HPDE6-E6E7 (cell line): ENCODE data around the gene G6PC1.
"Not testable (repeated sequence)": the region's sequence is repeated elsewhere in the genome, so short reads cannot be mapped to it uniquely, and the experiment has no call there.

ENCODE experiments used
- DNase-seq: peaks from one replicate; pipeline ENCODE4 v3.0.0; 2011; ENCODE audit warnings: missing footprints; ENCODE audit errors: extremely low spot score

Gene G6PC1

DNA sequence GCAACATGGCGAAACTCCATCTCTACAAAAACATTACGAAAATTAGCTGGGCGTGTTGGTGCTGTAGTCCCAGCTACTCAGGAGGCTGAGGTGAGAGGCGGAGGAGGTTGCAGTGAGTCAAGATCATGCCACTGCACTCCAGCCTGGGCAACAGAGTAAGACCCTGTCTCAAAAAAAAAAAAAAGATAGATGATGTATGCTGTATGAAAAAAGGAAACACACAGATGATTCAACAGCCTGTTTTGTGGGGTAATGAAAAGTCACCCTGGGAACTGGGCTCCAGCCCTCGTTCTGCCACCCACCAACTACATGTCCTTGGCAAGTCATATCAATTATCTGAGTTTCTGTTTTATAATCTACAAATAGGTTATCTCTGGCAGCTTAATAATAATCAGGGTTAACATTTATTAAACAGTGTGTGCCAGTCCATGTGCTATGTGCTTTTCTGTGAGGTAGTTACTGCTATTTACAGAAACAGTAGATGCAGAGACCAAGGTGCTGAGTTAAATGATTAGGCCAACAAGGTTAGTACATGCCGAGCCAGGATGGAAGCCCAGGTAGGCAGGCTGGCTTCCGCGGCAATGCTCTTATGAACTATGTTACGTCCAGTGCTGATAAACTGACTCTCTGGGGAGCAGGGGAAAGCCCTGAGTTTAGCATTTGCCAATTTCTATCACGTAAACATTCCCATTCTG, 1.1 kb downstream of the G6PC1 start:
- no peak for DNase-seq

DNA sequence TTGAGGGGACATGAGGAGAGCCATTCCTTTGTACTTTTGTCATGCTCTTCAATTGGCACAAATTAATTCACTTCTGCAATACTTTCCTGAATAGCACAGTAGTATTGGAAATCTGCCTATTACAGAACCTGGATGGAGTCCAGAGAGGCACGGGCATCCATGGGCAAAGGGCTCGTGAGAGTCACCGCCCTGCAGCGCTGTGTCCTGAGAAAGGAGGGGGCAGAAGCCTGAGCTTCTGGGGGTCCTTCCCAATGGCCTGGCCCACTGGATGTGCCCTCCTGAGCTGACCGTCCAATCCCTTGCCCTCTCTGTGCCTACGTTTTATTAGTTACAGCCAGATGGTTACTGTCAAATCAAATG, 3.5 kb downstream of the G6PC1 start:
- no peak for DNase-seq

DNA sequence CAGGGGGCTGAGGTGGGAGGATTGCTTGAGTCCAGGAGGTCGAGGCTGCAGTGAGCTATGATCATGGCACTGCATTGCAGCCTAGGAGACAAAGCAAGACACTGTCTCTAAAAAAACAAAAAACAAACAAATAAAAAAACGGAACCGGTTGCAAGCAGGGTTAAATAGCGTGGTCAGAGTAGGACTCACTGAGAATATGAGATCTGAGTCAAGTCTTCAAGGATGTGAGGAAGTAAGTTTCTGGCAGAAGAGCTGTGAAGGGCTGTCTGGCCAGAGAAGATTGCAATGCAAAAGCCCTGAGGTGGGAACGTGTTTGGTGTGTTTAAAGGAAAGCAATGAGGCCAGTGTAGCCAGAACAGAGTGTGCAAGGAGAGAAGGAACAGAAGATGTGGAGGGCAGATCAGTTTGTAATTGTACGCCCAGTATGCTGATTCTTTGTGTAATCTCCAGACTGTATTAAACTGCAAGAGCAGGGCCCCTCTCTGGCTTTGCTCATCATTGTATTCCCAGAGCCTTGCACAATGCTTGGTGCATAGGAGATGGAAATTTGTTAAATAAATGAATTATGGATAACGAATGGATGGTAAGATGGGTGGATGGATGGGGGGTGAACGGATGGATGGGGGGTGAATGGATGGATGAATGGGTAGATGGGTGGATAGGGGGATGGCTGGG, 6.3 kb downstream of the G6PC1 start:
- no peak for DNase-seq

DNA sequence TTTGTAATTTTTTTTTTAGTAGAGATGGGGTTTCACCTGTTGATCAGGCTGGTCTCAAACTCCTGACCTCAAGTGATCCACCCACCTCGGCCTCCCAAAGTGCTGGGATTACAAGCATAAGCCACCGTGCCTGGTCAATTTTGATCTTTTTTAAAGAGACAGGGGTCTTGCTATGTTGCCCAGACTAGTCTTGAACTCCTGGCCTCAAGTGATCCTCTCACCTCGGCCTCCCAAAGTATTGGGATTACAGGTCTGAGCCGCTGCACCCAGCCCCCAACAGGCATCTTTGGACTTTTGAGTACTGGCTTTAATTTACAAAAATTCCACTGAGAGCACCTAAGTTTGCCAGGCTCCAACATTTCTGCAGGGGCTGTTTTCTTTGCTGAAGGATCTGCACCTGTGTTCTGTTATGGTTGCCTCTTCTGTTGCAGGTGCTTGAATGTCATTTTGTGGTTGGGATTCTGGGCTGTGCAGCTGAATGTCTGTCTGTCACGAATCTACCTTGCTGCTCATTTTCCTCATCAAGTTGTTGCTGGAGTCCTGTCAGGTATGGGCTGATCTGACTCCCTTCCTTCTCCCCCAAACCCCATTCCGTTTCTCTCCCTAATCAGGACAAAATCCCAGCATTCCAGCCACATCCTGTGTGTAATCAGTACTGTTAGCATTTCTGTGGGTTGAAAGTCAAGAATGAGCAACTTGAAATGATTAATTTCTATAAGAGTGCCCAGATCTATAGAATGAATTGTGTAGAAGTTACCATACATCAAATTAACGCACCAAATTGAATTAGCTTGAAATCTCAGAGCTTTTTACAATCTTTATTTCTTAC, 8.5 kb downstream of the G6PC1 start:
- DNase-seq = no peak

DNA sequence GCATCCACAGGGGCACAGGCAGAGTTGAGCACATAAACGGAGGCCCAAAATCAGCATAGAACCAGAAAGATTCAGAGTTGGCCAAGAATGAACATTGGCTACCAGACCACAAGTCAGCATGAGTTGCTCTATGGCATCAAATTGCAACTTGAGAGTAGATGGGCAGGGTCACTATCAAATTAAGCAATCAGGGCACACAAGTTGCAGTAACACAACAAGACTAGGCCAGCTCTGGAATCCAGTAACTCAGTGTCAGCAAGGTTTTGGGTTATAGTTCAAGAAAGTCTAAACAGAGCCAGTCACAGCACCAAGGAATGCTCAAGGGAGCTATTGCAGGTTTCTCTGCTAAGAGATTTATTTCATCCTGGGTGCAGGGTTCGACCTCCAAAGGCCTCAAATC, 12.9 kb downstream of the G6PC1 start:
- no peak for DNase-seq

DNA sequence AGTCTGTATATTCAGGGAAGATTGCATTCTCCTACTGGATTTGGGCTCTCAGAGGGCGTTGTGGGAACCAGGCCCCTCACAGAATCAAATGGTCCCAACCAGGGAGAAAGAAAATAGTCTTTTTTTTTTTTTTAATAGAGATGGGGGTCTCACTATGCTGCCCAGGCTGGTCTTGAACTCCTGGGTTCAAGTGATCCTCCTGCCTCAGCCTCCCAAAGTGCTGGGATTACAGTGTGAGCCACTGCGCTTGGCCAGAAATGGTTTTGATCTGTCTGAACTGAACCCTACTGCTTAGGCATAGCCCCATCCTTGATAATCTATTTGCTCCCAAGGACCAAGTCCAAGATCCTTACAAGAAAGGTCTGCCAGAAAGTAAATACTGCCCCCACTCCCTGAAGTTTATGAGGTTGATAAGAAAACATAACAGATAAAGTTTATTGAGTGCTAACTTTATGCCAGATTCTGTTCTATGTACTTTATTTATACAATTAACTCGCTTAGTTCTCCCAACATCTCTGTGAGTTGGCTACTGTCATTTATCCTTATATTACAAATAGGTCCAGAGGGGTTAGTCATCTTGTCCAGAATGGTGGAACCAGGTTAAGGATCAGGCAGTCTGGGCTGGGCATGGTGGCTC, 13.5 kb downstream of the G6PC1 start:
- no peak for DNase-seq

DNA sequence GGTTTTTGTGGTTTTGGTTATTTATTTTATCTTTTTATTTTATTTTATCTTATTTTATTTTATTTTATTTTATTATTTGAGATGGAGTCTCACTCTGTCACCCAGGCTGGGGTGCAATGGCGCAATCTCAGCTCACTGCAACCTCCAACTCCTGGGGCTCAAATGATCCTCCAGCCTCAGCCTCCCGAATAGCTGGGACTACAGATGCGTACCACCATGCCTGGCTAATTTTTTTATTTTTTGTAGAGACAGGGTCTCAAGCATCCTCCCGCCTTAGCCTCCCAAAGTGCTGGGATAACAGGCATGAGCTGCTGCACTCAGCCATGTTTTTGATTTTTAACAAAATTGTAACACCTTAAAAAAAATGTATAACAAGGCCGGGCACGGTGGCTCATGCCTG, 14.7 kb downstream of the G6PC1 start:
- not testable (repeated sequence) for DNase-seq

DNA sequence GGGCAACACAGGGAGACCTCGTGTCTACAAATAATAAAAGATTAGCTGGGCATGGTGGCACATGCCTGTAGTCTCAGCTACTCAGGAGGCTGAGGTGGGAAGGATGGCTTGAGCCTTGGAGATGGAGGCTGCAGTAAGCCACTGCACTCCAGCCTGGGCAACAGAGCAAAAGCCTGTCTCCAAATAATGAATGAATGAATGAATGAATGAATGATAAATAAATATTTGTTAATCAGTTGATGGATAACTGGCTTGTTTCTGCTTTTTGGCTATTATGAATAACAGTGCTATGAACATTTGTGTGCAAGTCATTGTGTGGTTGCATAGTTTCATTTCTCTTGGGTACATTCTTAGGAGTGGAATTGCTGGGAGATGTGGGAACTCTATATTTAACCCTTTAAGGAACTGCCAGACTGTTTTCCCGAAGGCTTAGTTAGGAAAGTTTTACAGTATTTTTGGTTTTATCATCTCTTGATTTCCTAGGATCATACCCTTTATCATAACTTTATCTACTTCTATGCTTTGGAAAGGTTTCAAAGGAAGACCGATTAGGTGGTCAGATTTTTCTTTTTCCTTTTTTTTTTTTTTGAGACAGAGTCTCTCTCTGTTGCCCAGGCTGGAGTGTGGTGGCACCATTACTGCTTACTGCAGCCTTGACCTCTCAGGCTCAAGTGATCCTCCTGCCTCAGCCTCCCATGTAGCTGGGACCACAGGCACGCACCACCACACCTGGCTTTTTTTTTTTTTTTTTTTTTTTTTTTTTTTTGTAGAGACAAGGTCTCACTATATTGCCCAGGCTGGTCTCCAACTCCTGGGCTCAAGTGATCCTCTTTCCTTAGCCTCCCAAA, 16.0 kb downstream of the G6PC1 start:
- not testable (repeated sequence) for DNase-seq

DNA sequence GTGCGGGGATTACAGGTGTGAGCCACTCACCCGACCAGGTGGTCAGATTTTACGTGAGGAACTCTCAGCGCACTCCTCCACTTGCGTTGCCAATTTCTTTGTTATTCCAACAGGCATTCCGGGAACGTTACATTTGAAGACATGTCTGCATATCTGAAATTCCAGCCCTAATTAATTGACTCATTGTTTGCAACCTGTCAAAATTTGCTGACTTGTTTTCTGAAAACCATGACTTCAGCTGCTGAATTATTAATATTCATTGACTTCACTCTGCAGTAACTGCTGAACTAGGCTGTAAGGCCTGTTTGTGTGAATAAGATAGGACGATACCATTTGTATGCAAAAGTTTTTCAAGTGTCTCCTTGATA, 16.6 kb downstream of the G6PC1 start:
- no peak for DNase-seq

DNA sequence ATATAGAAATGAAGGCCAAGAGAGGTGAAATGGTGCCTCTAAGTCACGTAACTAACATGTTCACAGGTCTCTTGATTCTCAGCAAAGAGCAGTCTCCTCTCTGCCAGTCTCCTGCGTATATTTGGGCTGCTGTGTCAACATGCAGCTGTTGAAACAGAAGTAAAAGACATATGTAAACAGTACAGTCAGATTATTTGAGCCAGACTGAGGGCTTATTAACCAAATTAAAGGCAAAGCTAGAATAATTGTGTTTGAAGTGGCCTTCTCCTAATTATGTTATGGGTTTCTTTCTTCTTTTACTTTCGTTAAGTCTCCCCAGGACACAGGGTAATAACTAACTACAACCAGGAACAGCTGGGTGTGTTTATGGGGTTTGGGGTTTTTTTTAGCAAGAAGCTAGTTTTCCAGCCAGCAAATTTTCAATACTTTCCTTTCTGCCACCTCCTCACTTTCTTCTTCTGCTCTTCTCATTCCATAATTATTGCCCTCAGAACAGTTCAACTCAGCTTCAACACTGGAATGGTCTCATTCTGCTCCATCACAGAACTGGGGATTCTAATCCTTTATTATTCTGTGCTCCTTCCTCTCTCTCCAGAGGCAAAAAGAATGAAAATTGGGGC, 18.4 kb downstream of the G6PC1 start:
- DNase-seq = no peak

DNA sequence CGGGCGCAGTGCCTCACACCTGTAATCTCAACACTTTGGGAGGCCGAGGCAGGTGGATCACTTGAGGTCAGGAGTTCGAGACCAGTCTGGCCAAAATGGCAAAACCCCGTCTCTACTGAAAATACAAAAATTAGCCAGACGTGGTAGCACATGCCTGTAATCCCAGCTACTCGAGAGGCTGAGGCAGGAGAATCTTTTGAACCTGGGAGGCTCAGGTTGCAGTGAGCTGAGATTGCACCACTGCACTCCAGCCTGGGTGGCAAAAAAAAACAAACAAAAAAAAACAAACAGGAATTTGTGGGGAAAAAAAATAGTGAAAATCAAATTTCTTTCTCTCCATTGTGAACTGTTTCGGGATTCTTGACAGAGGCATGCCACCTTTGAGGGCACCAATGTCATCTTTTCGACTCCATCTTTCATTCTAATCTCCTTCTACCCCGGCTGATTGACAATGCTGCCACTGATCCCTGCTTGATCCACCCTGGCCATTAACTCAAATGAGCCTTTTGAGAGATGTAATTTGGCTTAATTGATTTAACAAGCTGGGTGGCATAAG, 19.0 kb downstream of the G6PC1 start:
- DNase-seq = not testable (repeated sequence)

DNA sequence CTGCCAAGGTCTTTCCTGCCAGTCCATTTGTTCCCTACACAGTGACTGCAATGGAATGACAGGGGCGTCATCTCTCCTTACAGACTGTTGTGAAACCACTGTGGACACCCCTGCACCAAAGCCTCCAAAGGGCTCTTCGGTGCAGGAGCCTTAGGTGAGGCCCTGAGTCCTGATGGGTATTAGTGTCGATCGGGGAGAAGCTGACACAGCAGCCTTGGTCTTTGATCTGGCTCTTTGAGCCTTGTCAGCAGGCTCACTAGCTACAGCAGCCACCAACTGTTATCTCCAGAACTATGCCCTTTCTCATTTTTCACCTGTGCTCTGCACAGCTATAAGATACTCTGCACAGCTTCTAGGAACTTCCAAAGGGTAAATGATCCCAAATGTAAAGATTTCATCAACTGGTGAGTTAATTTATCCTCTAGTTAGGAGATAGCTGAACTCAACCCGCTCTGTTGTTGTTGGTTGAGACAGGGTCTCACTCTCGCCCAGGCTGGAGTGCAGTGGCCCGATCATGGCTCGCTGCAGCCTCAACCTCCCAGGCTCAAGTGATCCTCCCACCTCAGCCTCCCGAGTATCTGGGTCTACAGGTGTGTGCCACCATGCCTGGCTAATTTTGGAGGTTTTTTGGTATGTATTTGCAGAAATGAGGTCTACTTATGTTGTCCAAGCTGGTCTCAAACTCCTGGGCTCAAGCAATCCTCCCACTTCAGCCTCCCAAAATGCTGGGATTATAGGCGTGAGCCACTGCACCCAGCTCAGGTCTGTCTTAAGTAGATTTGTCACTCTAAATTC, 19.7 kb downstream of the G6PC1 start:
- no peak for DNase-seq

DNA sequence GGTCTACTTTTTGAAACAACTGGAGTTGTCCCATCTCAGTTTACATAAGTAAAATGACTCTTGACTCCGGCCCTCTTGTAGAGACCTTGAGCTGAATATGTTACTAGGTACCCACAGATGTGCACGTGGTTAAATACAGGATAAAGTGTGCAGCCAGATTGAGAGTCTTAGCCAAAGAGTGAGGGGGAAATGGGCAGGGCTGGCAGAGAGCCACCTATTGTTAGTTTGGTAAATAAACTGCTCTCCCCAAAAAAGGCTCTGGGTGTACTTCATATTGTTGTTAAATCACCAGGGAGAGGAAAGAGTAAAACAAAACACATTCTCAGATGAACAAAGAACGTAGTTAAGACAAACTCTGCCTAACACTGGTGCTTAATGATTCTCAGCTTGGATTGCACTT, 20.3 kb downstream of the G6PC1 start:
- DNase-seq = no peak

DNA sequence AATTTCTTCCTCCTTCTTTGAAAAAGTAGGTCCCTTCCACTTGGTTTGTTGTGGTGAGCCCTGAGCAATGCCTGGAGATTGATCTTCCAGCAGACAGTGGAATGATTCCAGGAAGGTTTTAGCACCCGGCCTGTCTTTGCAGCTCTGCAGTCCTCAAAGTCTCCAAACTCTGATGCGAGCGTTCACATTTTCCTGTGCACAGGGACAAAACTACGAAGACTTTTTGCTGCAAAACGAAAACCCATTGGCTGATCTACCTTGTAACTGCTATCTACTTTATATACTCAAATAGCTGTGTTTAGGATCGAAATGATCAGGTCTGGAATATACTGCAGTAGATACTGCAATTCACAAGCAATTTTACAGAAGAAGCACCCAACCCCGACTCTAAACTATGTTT, 21.7 kb downstream of the G6PC1 start:
- no peak for DNase-seq

DNA sequence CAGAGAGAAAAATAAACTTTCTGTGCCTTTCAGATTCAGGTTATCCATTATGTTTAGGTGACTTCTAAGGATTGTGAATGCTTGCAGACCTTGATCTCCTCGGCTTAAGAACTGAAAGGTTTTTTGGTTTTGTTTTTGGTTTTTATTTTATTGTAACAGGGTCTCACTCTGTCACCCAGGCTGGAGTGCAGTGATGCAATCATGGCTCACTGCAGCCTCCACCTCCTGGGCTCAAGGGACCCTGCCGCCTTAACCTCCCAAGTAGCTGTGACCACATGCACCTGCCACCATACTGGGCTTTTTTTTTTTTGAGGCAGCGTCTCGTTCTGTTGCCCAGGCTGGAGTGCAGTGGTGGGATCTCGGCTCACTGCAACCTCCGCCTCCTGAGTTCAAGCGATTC, 22.9 kb downstream of the G6PC1 start:
- not testable (repeated sequence) for DNase-seq

DNA sequence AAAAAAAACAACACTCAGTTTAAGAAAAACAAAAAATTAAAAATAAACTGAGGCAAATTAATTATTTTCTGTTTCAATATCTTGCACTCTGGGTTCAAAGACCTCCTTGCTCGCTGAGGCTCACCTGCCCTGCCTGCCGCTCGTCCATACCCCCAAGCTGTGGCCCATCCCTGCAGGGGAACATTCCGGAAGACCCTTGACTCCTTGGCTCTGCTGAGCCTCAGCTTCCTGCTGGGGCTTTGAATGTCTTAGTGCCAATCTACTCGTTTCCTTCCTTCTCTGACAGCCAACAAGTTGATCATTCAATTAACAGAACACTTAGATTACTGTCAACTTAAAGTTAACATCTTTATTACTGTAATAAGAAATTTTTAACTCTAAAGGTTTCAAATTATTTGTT, 24.3 kb downstream of the G6PC1 start:
- no peak for DNase-seq

DNA sequence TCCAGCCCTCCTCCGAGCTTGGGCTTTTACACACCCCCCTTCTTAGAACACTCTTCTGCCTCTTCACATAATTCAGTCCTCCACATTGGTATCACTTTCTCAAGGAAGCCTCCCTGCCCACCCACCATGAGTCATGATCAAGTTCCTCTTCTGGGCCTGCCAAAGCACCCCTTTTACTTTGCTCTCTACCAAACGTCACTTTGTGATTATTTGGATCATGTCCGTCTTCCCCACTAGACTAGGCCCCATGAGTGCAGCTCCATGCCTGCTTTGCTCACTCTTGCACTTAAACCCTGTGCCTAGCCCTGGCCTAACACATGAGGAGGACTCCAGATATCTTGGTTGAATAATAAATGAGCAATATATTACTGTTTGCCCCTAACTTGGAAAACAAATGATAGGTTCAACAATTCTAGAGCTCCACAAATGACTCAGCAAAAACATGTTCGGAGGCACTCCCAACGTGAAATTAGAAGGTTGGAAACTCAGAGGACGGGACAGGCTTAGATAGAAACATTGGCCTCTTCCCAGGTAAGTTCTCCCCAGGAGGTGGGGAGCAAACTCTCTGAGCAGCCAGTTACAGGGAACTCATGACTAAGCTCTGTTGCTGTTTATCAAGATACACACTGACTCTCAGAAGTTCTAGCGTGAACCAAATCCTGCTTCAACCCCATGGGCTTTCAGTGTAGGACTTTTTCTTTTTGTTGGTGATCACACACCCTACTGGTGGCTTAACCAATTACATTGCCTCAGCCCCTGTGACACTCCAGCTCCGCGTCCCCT, 28.3 kb downstream of the G6PC1 start:
- DNase-seq = peak; percentile 62

DNA sequence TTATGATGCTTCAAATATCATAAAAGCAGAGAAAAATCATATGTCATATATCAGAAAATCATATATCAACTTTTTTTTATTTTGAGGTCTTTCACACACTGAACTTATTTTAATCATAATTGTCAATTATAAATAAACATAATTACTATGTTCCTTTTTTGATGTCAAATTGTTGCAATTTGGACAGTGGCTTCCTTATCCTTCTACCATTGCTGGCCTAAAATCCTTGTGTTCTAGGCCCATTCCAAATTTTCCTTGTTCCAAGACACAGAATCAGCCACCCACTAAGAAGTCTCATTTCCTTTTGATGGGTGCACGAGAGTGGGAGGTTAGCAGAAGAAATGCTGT, 28.9 kb downstream of the G6PC1 start:
- DNase-seq = no peak
